Measurements from ENCODE around the gene ZWINT. TPM values are rescaled to one million over a fixed set of nuclear protein-coding genes. Genes with fewer than 3 reads are reported as not detected.

Gene ZWINT
- total RNA-seq, 1 donor from 2014 or later: 1.0 TPM

GRCh38 chr10:56341612-56342011 is 19.4 kb downstream of the ZWINT start:
- H3K4me1 ChIP-seq: no peaks in the 10 kb centered on the region
- H3K4me3 ChIP-seq: no peak overlapping the region
- no peak for TF ChIP-seq CTCF (IDR thresholded peaks at IDR 0.05; ENCODE audit: borderline replicate concordance)

DNA sequence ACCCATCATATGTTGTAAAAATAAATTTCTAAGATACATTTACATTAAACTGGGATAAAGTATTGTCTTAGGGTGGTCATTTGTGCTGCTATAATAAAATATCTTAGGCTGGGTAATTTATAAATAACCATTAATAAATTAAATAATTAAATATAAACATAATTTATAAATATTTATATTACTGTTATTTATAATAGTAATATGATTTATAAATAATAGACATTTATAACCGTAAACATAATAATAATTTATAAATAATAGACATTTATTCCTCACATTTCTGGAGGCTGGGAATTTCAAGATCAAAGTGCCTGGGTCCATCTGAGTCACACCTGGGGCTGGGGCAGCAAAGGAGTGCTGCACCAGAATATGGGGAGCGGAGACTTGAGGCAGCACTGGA is 31.1 kb downstream of the ZWINT start:
- Histone ChIP-seq H3K27me3 (ENCODE audit: low read depth) (no peaks in the 10 kb centered on the region), H3K27ac (replicated peaks) (no peak overlapping the region), H3K9me3 (replicated peaks) (peaks cover 7% of the 10 kb centered on the region), H3K4me1 (no peaks in the 10 kb centered on the region), H3K36me3 (no peaks in the 10 kb centered on the region), H3K4me3 (no peak overlapping the region)
- TF ChIP-seq CTCF (IDR thresholded peaks at IDR 0.05; ENCODE audit: borderline replicate concordance): no peak
- intact Hi-C loops (cut with micrococcal nuclease): no loop called here
- DNase-seq: no peak

More at GRCh38 chr10:56341612-56342011, 19.4 kb downstream of the ZWINT start:
- H3K27ac ChIP-seq (replicated peaks): no peak overlapping the region
- intact Hi-C loops (cut with micrococcal nuclease): no loop called here
- no peaks in the 10 kb centered on the region for H3K27me3 ChIP-seq (ENCODE audit: low read depth)
- H3K36me3 ChIP-seq: no peaks in the 10 kb centered on the region
- peaks cover 16% of the 10 kb centered on the region for H3K9me3 ChIP-seq (replicated peaks)
- DNase-seq: no peak

DNA sequence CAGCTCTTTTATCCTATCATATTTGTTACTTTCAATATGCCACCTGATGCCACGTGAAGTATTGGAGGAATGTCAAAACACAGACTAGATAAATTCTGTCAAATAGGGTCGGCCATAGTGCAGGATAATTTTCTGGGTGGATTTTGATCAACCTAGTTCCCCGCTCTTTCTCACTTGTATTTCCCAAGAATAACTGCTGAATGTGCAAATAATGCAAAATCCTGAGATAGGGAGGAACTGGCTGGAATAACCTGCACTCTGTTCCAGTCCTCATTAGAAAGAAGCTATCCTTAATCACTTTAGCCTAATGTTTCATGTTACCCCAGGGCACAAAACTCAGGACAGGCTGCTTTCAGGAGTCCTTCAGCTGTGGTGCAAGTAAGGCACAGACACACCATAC is 33.9 kb downstream of the ZWINT start:
- DNase-seq: no peak
- H3K27me3 ChIP-seq (ENCODE audit: low read depth): no peaks in the 10 kb centered on the region
- H3K4me3 ChIP-seq: no peak overlapping the region
- no peaks in the 10 kb centered on the region for H3K9me3 ChIP-seq (replicated peaks)
- H3K36me3 ChIP-seq: no peaks in the 10 kb centered on the region
- TF ChIP-seq CTCF (IDR thresholded peaks at IDR 0.05; ENCODE audit: borderline replicate concordance): no peak
- intact Hi-C loops (cut with micrococcal nuclease): no loop called here
- no peak overlapping the region for H3K27ac ChIP-seq (replicated peaks)
- H3K4me1 ChIP-seq: no peaks in the 10 kb centered on the region

- H3K4me1 ChIP-seq: no peaks in the 10 kb centered on the region
- no peaks in the 10 kb centered on the region for H3K36me3 ChIP-seq
- intact Hi-C loops (cut with micrococcal nuclease): no loop called here
- peaks cover 17% of the 10 kb centered on the region for H3K9me3 ChIP-seq (replicated peaks)
- H3K27ac ChIP-seq (replicated peaks): no peak overlapping the region
- TF ChIP-seq CTCF (IDR thresholded peaks at IDR 0.05; ENCODE audit: borderline replicate concordance): no peak
- H3K27me3 ChIP-seq (ENCODE audit: low read depth): no peaks in the 10 kb centered on the region
- no peak overlapping the region for H3K4me3 ChIP-seq
- no peak for DNase-seq
Measured at GRCh38 chr10:56319386-56319785, 41.7 kb downstream of the ZWINT start.

DNA sequence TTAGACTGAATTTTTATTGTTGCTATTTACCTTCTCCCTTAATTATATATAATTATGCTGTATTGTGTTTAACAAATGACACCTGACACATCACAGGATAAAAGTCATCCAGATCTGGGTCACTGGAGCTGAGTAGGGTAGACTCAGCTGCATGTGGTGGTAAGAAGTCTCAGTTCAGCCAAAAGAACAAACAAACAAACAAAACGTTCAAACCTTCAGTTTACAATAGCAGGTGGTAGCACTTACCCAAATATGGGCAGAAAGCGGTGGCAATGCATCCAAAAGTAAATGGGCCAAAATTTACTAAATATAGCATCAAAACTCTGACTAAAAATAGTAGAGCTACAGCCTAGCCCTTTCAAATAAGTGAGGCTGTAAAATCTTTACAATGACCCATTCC is 42.2 kb downstream of the ZWINT start:
- Histone ChIP-seq H3K27me3 (ENCODE audit: low read depth) (no peaks in the 10 kb centered on the region), H3K4me1 (no peaks in the 10 kb centered on the region), H3K9me3 (replicated peaks) (peaks cover 17% of the 10 kb centered on the region), H3K4me3 (no peak overlapping the region), H3K27ac (replicated peaks) (no peak overlapping the region), H3K36me3 (no peaks in the 10 kb centered on the region)
- no peak for DNase-seq
- intact Hi-C loops (cut with micrococcal nuclease): no loop called here
- no peak for TF ChIP-seq CTCF (IDR thresholded peaks at IDR 0.05; ENCODE audit: borderline replicate concordance)

DNA sequence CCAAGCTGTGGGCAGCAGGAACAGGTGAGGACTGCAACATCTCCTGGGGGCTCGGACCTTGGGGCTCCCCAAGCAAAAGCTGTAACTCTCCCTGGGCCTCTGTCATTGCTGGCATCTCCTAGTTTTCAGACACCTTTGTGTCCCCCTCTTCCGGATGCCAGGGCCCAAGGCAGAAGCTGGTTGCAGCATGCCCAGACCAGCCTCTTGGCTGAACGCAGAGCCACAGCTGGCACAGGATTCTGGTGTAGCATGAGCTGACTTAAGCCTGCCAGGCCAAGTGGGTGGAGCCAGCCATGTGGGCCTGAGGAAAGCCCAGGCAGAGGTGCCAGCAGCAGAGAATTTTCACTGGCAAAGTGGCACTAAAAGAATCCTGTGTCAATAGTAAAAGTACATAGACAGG is 43.5 kb downstream of the ZWINT start:
- no peak for TF ChIP-seq CTCF (IDR thresholded peaks at IDR 0.05; ENCODE audit: borderline replicate concordance)
- Histone ChIP-seq H3K4me1 (no peaks in the 10 kb centered on the region), H3K27me3 (ENCODE audit: low read depth) (no peaks in the 10 kb centered on the region), H3K4me3 (no peak overlapping the region), H3K36me3 (no peaks in the 10 kb centered on the region), H3K9me3 (replicated peaks) (peaks cover 17% of the 10 kb centered on the region), H3K27ac (replicated peaks) (no peak overlapping the region)
- no peak for DNase-seq
- intact Hi-C loops (cut with micrococcal nuclease): no loop called here

All from left ventricle myocardium inferior (tissue), 1 donor.